HUES6 (cell line): ENCODE data around the gene PHOSPHO2.

Source experiments
- H3K27ac ChIP-seq: 2 replicates; pipeline ENCODE4 v1.7.0; 2013; ENCODE audit warnings: low read depth, mild to moderate bottlenecking, low read length, inconsistent platforms
- H3K27me3 ChIP-seq: 2 replicates; pipeline ENCODE4 v1.6.1; 2013; ENCODE audit warnings: low read length; ENCODE audit not compliant: control insufficient read depth, insufficient read depth
- H3K36me3 ChIP-seq: 2 replicates; pipeline ENCODE4 v1.6.1; 2013; ENCODE audit warnings: low read length; ENCODE audit not compliant: control insufficient read depth, insufficient read depth
- H3K4me1 ChIP-seq: 2 replicates; pipeline ENCODE4 v1.6.1; 2013; ENCODE audit warnings: low read length; ENCODE audit not compliant: control insufficient read depth, insufficient read depth
- H3K4me3 ChIP-seq: 2 replicates; pipeline ENCODE4 v1.5.1; 2013; ENCODE audit warnings: low read depth, low read length
- H3K9ac ChIP-seq: one replicate; pipeline ENCODE4 v1.6.1; 2013; ENCODE audit warnings: mild to moderate bottlenecking, low read length
- H3K9me3 ChIP-seq: 2 replicates; pipeline ENCODE4 v1.6.1; 2013; ENCODE audit warnings: low read depth, low read length; ENCODE audit not compliant: control insufficient read depth, insufficient read depth

PHOSPHO2 gene

DNA sequence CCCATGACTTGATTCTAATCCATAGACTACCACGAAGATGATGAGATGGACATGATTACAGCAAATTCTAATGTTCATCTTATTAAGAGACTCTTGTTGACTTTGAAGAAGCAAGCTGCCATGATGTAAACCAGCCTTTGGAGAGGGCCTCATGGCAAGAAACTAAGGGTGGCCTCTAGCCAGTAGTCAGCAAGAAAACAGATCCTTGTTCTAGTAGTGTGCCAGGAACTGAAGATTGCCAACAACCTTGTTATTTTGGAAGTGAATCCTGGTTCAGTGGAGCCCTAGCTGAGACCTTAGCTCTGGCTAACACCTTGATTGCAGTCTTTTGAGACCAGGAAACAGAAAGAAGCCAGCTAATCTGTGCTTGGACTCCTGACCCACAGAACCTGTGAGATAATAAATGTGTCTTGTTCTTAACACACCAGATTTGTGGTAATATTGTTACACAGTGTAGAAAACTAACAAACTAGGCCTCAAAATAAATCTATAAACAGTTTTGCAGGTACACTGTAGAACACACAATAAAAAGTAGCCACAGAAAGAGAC lies 10.0 kb downstream of the PHOSPHO2 start:
- Histone ChIP-seq H3K36me3 (peaks cover 13% of the 10 kb centered on the region; the same call in 1 of the 2 replicates), H3K27me3 (no peaks in the 10 kb centered on the region), H3K4me1 (no peaks in the 10 kb centered on the region), H3K4me3 (no peak overlapping the region), H3K9me3 (no peaks in the 10 kb centered on the region), H3K27ac (no peak overlapping the region), H3K9ac (no peak overlapping the region)

DNA sequence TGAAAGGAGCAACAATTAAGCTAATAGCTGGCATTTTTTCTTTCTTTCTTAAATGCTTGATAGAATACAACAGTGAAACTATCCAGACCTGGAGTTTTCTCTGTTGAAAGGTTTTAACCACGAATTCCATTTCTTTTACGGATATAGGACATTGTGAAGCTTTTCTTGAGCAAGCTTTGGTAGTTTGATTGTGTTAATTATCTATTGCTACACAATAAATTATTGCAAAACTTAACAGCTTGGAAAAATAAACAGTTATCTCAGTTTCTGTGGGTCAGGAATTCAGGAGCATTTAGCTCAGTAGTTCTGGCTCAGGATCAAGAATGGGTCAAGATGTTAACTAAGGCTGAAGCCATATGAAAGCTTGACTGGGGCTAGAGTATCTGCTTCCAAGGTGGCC lies 11.7 kb downstream of the PHOSPHO2 start:
- Histone ChIP-seq H3K9ac (no peak overlapping the region), H3K9me3 (no peaks in the 10 kb centered on the region), H3K27me3 (no peaks in the 10 kb centered on the region), H3K4me3 (no peak overlapping the region), H3K27ac (no peak overlapping the region), H3K36me3 (peaks cover 17% of the 10 kb centered on the region), H3K4me1 (no peaks in the 10 kb centered on the region)

DNA sequence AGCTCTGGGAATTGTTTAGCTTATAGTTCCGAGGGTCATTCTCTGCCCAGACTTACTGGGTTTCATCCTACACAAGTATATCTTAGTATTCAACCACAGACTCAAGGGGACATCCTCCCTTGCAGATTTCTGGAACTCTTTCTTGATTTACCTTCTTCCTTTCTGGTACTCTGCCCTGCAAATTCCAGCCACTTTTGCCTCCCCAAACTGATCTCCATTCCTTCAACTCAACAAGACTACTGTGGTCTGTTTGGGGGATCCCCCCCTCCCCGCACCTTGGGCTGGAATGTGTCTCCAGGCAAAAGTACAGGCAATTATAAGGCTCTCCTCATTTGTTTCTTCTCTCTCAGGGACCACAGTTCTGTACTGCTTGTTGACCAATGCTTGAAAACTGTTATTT lies 13.4 kb downstream of the PHOSPHO2 start:
- Histone ChIP-seq H3K4me3 (no peak overlapping the region), H3K36me3 (peaks cover 19% of the 10 kb centered on the region), H3K27ac (no peak overlapping the region), H3K27me3 (no peaks in the 10 kb centered on the region), H3K9ac (no peak overlapping the region), H3K4me1 (no peaks in the 10 kb centered on the region), H3K9me3 (peaks cover 11% of the 10 kb centered on the region)

DNA sequence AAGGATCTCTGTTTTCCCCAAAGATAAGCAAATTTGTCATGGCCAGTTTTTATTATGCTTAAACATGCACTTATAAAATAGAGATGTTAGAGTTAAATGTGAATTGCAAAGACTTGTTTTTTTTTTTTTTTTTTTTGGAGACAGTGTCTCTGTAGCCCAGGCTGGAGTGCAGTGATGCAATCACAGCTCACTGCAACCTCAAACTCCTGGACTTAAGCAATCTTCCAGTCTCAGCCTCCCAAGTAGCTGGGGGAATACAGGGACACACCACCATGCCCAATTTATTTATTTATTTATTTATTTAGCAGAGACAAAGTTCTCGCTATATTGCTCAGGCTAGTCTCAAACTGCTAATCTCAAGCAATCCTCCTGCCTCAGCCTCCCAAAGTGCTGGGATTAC lies 15.1 kb downstream of the PHOSPHO2 start:
- Histone ChIP-seq H3K27me3 (no peaks in the 10 kb centered on the region), H3K9me3 (peaks cover 11% of the 10 kb centered on the region), H3K4me3 (no peak overlapping the region), H3K4me1 (no peaks in the 10 kb centered on the region), H3K36me3 (peaks cover 11% of the 10 kb centered on the region), H3K27ac (no peak overlapping the region), H3K9ac (no peak overlapping the region)

DNA sequence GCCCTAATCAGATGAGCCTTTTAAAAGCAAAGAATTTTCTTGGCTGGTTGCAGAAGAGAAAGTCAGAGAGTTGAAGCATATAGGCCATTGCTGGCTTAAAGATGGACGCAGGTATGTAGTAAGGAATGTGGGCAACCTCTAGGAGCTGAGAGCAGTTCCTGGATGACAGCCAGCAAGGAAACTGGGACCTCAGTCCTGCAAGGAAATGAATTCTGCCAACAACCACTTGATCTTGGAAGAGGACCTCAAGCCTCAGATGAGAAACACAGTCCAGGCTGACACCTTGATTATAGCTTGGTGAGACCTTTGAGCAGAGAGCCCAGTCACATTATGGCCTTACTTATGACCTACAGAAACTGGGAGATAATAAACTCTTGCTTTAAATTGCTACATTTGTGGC lies 15.7 kb downstream of the PHOSPHO2 start:
- no peak overlapping the region for H3K27ac ChIP-seq
- peaks cover 10% of the 10 kb centered on the region for H3K36me3 ChIP-seq
- no peak overlapping the region for H3K4me3 ChIP-seq
- H3K27me3 ChIP-seq: no peaks in the 10 kb centered on the region
- H3K9me3 ChIP-seq: peaks cover 11% of the 10 kb centered on the region
- H3K4me1 ChIP-seq: no peaks in the 10 kb centered on the region
- H3K9ac ChIP-seq: no peak overlapping the region

DNA sequence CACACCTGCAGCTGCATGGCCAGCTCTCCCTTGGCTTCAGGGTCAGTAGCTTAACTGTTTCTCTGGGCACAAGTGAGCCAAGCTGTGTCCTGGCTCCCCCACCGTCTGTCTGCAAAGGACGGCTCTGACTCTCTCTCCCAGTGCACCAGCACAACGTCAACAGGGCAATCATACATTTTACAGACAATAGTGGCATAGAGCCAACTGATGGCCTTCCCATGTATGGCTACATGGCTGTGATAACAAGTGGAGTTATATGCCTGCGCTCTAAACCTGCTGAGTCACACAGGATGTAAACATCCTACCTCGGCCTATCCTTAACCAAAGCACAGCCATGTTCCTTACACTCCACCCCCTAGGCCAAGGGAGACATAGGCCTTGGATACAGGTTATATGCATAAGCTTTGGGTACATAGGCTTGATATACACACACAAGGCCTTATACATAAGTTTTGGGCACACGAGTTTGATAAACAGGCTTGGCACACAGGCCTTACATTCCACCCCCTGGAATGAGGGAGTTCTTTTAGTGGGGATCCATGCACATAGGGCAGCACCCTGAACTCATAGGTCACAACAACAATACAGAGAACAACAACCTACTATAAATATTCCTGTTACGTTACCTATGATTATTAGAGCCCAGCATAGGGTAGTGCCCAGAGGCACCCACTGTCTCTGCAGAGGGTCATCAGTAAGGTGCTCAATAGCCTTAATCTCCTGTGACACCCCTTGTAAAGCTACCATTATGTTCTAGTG lies 17.7 kb downstream of the PHOSPHO2 start:
- Histone ChIP-seq H3K27ac (no peak overlapping the region), H3K9me3 (peaks cover 11% of the 10 kb centered on the region), H3K4me1 (no peaks in the 10 kb centered on the region), H3K4me3 (no peak overlapping the region), H3K36me3 (peaks cover 10% of the 10 kb centered on the region), H3K9ac (no peak overlapping the region), H3K27me3 (no peaks in the 10 kb centered on the region)

DNA sequence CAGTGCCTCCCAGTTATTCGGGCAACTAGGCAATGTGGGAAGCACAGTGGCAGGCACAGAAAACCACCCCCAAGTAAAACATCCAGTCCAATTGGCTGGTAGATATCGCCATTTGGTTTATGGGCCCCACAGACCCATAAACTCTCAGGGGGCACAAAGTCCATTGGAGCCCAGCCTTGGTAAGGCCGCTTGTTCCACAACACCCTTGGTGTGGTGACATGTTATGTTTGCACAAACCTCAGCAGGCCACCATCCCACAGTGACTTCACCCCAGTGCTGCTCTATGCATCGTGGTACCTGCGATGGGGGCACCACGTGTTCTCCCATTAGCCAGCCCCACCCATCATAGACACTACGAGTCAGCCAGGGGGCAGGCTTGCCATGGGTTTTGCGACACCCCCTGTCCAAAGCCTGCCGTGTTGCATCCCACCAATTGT lies 18.5 kb downstream of the PHOSPHO2 start:
- Histone ChIP-seq H3K4me1 (no peaks in the 10 kb centered on the region), H3K9ac (no peak overlapping the region), H3K27me3 (no peaks in the 10 kb centered on the region), H3K27ac (no peak overlapping the region), H3K9me3 (peaks cover 11% of the 10 kb centered on the region), H3K4me3 (no peak overlapping the region), H3K36me3 (peaks cover 10% of the 10 kb centered on the region)

DNA sequence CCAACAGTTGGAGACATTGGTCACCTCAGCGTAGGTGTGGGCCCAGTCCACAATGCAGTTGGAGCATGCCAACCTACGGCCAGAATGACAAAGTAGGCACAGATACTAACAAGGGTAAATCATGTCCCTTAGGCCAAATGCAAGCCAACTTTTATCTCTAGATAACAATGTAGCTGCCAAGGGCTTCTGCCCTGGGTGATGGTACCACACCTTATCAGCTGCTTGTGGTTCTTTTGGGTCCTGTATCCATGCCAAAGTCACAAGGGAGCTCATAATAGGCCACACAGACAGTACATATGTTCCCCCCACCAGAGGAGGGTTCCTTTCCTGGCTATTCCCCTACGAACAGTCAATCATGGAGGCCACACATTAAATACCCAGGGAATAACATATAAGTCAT lies 19.1 kb downstream of the PHOSPHO2 start:
- Histone ChIP-seq H3K9ac (no peak overlapping the region), H3K27ac (no peak overlapping the region), H3K36me3 (peaks cover 10% of the 10 kb centered on the region), H3K9me3 (peaks cover 11% of the 10 kb centered on the region), H3K4me3 (no peak overlapping the region), H3K4me1 (no peaks in the 10 kb centered on the region), H3K27me3 (no peaks in the 10 kb centered on the region)

DNA sequence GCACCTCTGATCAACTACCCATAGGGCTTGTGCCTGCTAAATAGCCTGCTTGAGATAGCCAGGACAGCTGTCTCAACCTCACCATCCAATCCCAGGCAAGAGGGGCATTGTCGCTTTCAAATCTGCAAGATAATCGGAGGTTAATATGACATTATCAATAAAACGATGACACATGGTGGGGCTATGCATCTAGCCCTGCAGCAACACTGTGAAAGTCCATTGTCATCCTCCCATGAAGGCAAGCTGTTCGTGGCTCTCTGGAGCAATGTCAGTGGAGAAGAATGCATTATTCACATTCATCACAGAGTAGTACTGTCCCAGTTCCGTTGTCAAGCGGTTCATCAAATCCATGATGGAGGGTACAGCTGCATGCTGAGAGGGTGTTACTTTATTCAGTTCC lies 20.4 kb downstream of the PHOSPHO2 start:
- no peak overlapping the region for H3K9ac ChIP-seq
- H3K4me1 ChIP-seq: no peaks in the 10 kb centered on the region
- H3K4me3 ChIP-seq: no peak overlapping the region
- peaks cover 11% of the 10 kb centered on the region for H3K9me3 ChIP-seq
- H3K36me3 ChIP-seq: peaks cover 10% of the 10 kb centered on the region
- no peaks in the 10 kb centered on the region for H3K27me3 ChIP-seq
- H3K27ac ChIP-seq: no peak overlapping the region

DNA sequence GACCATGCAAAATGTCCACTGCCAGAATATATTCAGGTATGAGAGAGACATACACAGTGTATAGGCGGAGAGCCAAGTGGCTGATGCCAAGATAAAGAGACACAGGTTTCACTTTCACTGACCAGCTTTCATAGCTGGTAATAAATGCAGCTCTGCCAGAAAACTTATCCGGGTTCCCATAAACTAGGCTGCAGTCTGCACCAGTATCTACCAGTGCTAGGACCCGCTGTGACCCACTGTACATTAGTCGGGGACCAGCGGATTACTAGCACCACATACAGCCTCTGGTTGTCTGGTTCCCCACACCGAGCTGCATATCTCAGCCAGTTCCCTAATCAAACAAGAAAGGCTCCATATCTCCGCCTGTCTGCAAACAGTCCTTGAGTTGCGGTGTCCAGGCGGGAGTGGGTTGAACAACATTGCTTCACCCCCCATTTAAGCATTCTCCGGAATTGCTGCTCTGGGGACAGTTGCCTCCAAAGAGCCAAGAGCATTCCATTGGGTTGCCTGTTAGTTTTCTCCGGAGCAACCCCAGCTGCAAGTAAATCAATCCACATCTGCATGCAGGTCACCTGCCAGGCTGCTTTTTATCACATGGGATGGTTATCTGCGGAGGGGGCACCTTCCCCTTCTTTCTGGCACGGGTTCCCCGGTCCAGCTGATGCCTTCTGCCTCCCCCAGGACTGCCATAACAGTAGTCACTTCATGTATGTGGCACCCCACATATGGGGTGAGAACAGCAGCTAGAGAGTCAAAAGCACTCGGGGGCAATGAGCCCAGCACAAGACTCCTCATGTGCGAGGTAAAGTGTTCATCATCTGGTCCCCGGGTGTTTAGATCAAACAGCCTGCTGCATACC lies 21.3 kb downstream of the PHOSPHO2 start:
- H3K4me1 ChIP-seq: no peaks in the 10 kb centered on the region
- peaks cover 6% of the 10 kb centered on the region for H3K36me3 ChIP-seq
- H3K27ac ChIP-seq: no peak overlapping the region
- H3K27me3 ChIP-seq: no peaks in the 10 kb centered on the region
- H3K9ac ChIP-seq: no peak overlapping the region
- H3K4me3 ChIP-seq: no peak overlapping the region
- peaks cover 11% of the 10 kb centered on the region for H3K9me3 ChIP-seq
